Stomach (tissue), 9 donors: Measurements from ENCODE around the gene CCDC178. TPM values are rescaled to one million over a fixed set of nuclear protein-coding genes. Genes with fewer than 3 reads are reported as not detected.
A peak's percentile ranks its signal among the peaks of the same experiment; 100 is the strongest.
"Not testable (repeated sequence)": the region's sequence is repeated elsewhere in the genome, so short reads cannot be mapped to it uniquely, and the experiment has no call there.

Experiments used
- DNase-seq, 2 donors: peaks; one replicate each; pipeline versions ENCODE4 v3.0.0 to v3.0.0-alpha.2; 2013 to 2019
- H3K27ac ChIP-seq, 5 donors: fragments of 200-600 bp in 4 of 5; sonication (generic) in 4 of 5; one replicate each; pipeline ENCODE4 v1.5.1; 2013 to 2019; ENCODE audit warnings: mild to moderate bottlenecking in 1 of 5, moderate library complexity in 1 of 5
- H3K27me3 ChIP-seq, 3 donors: fragments of 200-600 bp; sonication (generic); one replicate each; pipeline ENCODE4 v1.5.1; 2017 to 2019; ENCODE audit warnings: mixed run types in 1 of 3
- H3K36me3 ChIP-seq, 4 donors: fragments of 200-600 bp; sonication (generic); 1 replicate in 3 of 4; 2 replicates in 1 of 4; pipeline ENCODE4 v1.5.1; 2016 to 2019
- H3K4me1 ChIP-seq, 4 donors: fragments of 200-600 bp; sonication (generic); one replicate each; pipeline ENCODE4 v1.5.1; 2016 to 2019
- H3K4me3 ChIP-seq, 4 donors: fragments of 200-600 bp; sonication (generic) in 3 of 4; one replicate each; pipeline ENCODE4 v1.5.1; 2016 to 2019; ENCODE audit warnings: mild to moderate bottlenecking in 1 of 4
- H3K9me3 ChIP-seq, 4 donors: fragments of 200-600 bp; sonication (generic); one replicate each; pipeline ENCODE4 v1.5.1; 2016 to 2019
- EP300 ChIP-seq: sonication (generic); formaldehyde crosslinking; IDR thresholded peaks from one replicate; pipeline ENCODE4 v1.6.1; 2017; ENCODE audit warnings: antibody characterized with exemption
- POLR2A ChIP-seq, 4 donors: fragments of 450-650 bp; IDR thresholded peaks; one replicate each; pipeline ENCODE4 v1.6.1; 2016; ENCODE audit warnings: antibody characterized with exemption in 4 of 4, control low read depth in 2 of 4, mild to moderate bottlenecking in 1 of 4, moderate library complexity in 1 of 4
- POLR2AphosphoS5 ChIP-seq, 3 donors: sonication (generic); formaldehyde crosslinking; IDR thresholded peaks; one replicate each; pipeline ENCODE4 v1.6.1; 2016; ENCODE audit warnings: antibody characterized with exemption in 3 of 3
- WGBS, 5 donors: extraction: QIAGEN DNeasy Blood & Tissue Kit in 3 of 5; methylation state at CpG; one replicate each; pipeline versions ENCODE4 v1.1.5 to v1.1.7; 2013 to 2018; 5-methylcytosine and 5-hydroxymethylcytosine counted together
- intact Hi-C: fragments of 100-400 bp; cut with DNase I; formaldehyde crosslinking; loops from one replicate; pipeline ENCODE4 v1.15.1; 2023; ENCODE audit warnings: low total_unique reads
- polyA plus RNA-seq, 3 donors: library from polyadenylated mRNA; stranded (reverse); fragments of 200-250 nt; gene quantifications; one replicate each; pipeline ENCODE4 v1.2.3, GENCODE V29; 2013
- total RNA-seq, 5 donors: library from RNA; depleted of rRNA; stranded (reverse); fragments of >200 nt; gene quantifications; one replicate each; pipeline versions ENCODE4 v1.1.0 to v1.2.3, GENCODE V29; 2014 to 2016
- TF ChIP-seq, protein P1 (sequence below), 7 experiments: fragments of 450-650 bp in 4 of 7; fragments of 200-600 bp in 3 of 7; sonication (generic) in 3 of 7; IDR thresholded peaks; one replicate each; pipeline ENCODE4 v1.5.1; 2016 to 2019; ENCODE audit warnings: antibody characterized with exemption in 7 of 7, control low read depth in 2 of 7, mild to moderate bottlenecking in 1 of 7
- donor health status: healthy with polysubstance abuse.
- donor health status: Bipolar disorder and iron deficiency.
- donor health status: healthy.

CCDC178 gene
- total and polyA plus RNA-seq, 8 donors = 0.38 to 24.5 (median 1.8) TPM; not detected in 4

- intact Hi-C loops = no loop called here
- WGBS, 5 donors = 67 to 92% (median 84%) methylated on average over 1 of the region's 1 CpG
Observed at GRCh38 chr18:32958746-32959145, 481.8 kb downstream of the CCDC178 start.

GRCh38 chr18:32956591-32957315, 483.8 kb downstream of the CCDC178 start:
- DNase-seq = peak in 1 of 2 donors; percentile 21
- intact Hi-C loops = no loop called here
- no peak for TF ChIP-seq POLR2AphosphoS5 (IDR thresholded peaks at IDR 0.05)
- no peak for TF ChIP-seq EP300
- TF ChIP-seq, protein P1, sequence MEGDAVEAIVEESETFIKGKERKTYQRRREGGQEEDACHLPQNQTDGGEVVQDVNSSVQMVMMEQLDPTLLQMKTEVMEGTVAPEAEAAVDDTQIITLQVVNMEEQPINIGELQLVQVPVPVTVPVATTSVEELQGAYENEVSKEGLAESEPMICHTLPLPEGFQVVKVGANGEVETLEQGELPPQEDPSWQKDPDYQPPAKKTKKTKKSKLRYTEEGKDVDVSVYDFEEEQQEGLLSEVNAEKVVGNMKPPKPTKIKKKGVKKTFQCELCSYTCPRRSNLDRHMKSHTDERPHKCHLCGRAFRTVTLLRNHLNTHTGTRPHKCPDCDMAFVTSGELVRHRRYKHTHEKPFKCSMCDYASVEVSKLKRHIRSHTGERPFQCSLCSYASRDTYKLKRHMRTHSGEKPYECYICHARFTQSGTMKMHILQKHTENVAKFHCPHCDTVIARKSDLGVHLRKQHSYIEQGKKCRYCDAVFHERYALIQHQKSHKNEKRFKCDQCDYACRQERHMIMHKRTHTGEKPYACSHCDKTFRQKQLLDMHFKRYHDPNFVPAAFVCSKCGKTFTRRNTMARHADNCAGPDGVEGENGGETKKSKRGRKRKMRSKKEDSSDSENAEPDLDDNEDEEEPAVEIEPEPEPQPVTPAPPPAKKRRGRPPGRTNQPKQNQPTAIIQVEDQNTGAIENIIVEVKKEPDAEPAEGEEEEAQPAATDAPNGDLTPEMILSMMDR (IDR thresholded peaks at IDR 0.05) = no peak
- no peak for TF ChIP-seq POLR2A (IDR thresholded peaks at IDR 0.05)
- no peaks in the 10 kb centered on the region for H3K27me3 ChIP-seq
- H3K4me1 ChIP-seq = no peaks in the 10 kb centered on the region
- no peaks in the 10 kb centered on the region for H3K36me3 ChIP-seq
- 50 to 58% (median 53%) methylated on average over 3 of the region's 3 CpGs for WGBS, 5 donors
- no peak overlapping the region for H3K27ac ChIP-seq
- peaks cover 0 to 7% (median 3%) of the 10 kb centered on the region in 4 donors for H3K9me3 ChIP-seq
- no peak overlapping the region for H3K4me3 ChIP-seq

More at GRCh38 chr18:32958746-32959145, 481.8 kb downstream of the CCDC178 start:
- Histone ChIP-seq H3K27me3 (no peaks in the 10 kb centered on the region), H3K36me3 (no peaks in the 10 kb centered on the region), H3K4me3 (no peak overlapping the region), H3K9me3 (no peaks in the 10 kb centered on the region), H3K27ac (no peak overlapping the region), H3K4me1 (no peaks in the 10 kb centered on the region)
- no peak for DNase-seq
- no peak for TF ChIP-seq POLR2A (IDR thresholded peaks at IDR 0.05)
- TF ChIP-seq, protein P1 (IDR thresholded peaks at IDR 0.05) = no peak
- TF ChIP-seq POLR2AphosphoS5 (IDR thresholded peaks at IDR 0.05) = no peak
- no peak for TF ChIP-seq EP300

- H3K4me3 ChIP-seq, DNase-seq, H3K27me3 ChIP-seq, H3K4me1 ChIP-seq, intact Hi-C loops, H3K36me3 ChIP-seq, H3K9me3 ChIP-seq, H3K27ac ChIP-seq: not testable (repeated sequence)
- WGBS, 5 donors = 89 to 97% (median 93%) methylated on average over 2 of the region's 2 CpGs
Observed at GRCh38 chr18:32952318-32952717, 488.2 kb downstream of the CCDC178 start.

GRCh38 chr18:32937597-32937996, 502.9 kb downstream of the CCDC178 start:
- Histone ChIP-seq H3K36me3 (no peaks in the 10 kb centered on the region), H3K9me3 (no peaks in the 10 kb centered on the region), H3K27me3 (no peaks in the 10 kb centered on the region), H3K4me1 (no peaks in the 10 kb centered on the region), H3K27ac (no peak overlapping the region), H3K4me3 (no peak overlapping the region)
- TF ChIP-seq POLR2A (IDR thresholded peaks at IDR 0.05) (no peak), EP300 (no peak), POLR2AphosphoS5 (IDR thresholded peaks at IDR 0.05) (no peak)
- TF ChIP-seq, protein P1 (IDR thresholded peaks at IDR 0.05) = no peak
- intact Hi-C loops = no loop called here
- 56 to 61% (median 61%) methylated on average over 5 of the region's 5 CpGs for WGBS, 5 donors
- DNase-seq = peak in 1 of 2 donors; percentile 5

GRCh38 chr18:32937066-32937465, 503.5 kb downstream of the CCDC178 start:
- H3K4me1 ChIP-seq = no peaks in the 10 kb centered on the region
- WGBS, 5 donors = 47 to 83% (median 58%) methylated on average over 1 of the region's 1 CpG
- H3K27ac ChIP-seq = no peak overlapping the region
- intact Hi-C loops = no loop called here
- no peaks in the 10 kb centered on the region for H3K36me3 ChIP-seq
- TF ChIP-seq EP300 = no peak
- TF ChIP-seq, protein P1 (IDR thresholded peaks at IDR 0.05) = no peak
- no peak for TF ChIP-seq POLR2AphosphoS5 (IDR thresholded peaks at IDR 0.05)
- TF ChIP-seq POLR2A (IDR thresholded peaks at IDR 0.05) = no peak
- no peak for DNase-seq
- H3K4me3 ChIP-seq = no peak overlapping the region
- H3K9me3 ChIP-seq = no peaks in the 10 kb centered on the region
- H3K27me3 ChIP-seq = no peaks in the 10 kb centered on the region
